H9 (cell line): ENCODE data around the gene TFF2. TPM values are rescaled to one million over a fixed set of nuclear protein-coding genes. Genes with fewer than 3 reads are reported as not detected.

Source experiments
- DNase-seq: peaks from one replicate; pipeline ENCODE4 v3.0.0-alpha.2; 2017
- H2AFZ ChIP-seq: one replicate; pipeline ENCODE4 v1.6.1; 2013; ENCODE audit warnings: mild to moderate bottlenecking, low read length, control low read depth, moderate library complexity
- H2AK5ac ChIP-seq: 2 replicates; pipeline ENCODE4 v1.6.1; 2013; ENCODE audit warnings: low read length, control low read depth, mixed read lengths; ENCODE audit not compliant: insufficient read length
- H2BK120ac ChIP-seq: one replicate; pipeline ENCODE4 v1.6.1; 2013; ENCODE audit warnings: low read depth, mild to moderate bottlenecking, low read length, control low read depth, inconsistent platforms; ENCODE audit not compliant: poor library complexity, severe bottlenecking
- H2BK12ac ChIP-seq: 2 replicates; pipeline ENCODE4 v1.6.1; 2013; ENCODE audit warnings: low read length, control low read depth, mixed read lengths, low read depth; ENCODE audit not compliant: insufficient read length
- H2BK15ac ChIP-seq: 2 replicates; pipeline ENCODE4 v1.6.1; 2013; ENCODE audit warnings: low read depth, low read length, control low read depth
- H2BK20ac ChIP-seq: one replicate; pipeline ENCODE4 v1.6.1; 2013; ENCODE audit warnings: low read depth, mild to moderate bottlenecking, low read length, control low read depth, inconsistent platforms; ENCODE audit not compliant: poor library complexity, severe bottlenecking
- H2BK5ac ChIP-seq: 2 replicates; pipeline ENCODE4 v1.6.1; 2013; ENCODE audit warnings: low read length, control low read depth, mixed read lengths; ENCODE audit not compliant: insufficient read length
- H3K14ac ChIP-seq: 2 replicates; pipeline ENCODE4 v1.6.1; 2013; ENCODE audit warnings: low read length, control low read depth; ENCODE audit not compliant: insufficient read depth
- H3K18ac ChIP-seq: 2 replicates; pipeline ENCODE4 v1.6.1; 2013; ENCODE audit warnings: low read depth, mild to moderate bottlenecking, mixed read lengths, low read length, control low read depth; ENCODE audit not compliant: insufficient read length
- H3K23ac ChIP-seq: 2 replicates; pipeline ENCODE4 v1.6.1; 2013; ENCODE audit warnings: low read length, control low read depth, mixed read lengths, low read depth; ENCODE audit not compliant: insufficient read length
- H3K23me2 ChIP-seq: 2 replicates; pipeline ENCODE4 v1.6.1; 2013; ENCODE audit warnings: low read depth, mild to moderate bottlenecking, mixed read lengths, low read length, control low read depth; ENCODE audit not compliant: insufficient read length, poor library complexity, severe bottlenecking
- H3K27ac ChIP-seq: 2 replicates; pipeline ENCODE4 v1.5.1; 2013; ENCODE audit warnings: low read length, control low read depth, mixed read lengths, low read depth; ENCODE audit not compliant: insufficient read length
- H3K27me3 ChIP-seq: 2 replicates; pipeline ENCODE4 v1.6.1; 2013; ENCODE audit warnings: low read length, control low read depth, inconsistent platforms; ENCODE audit not compliant: insufficient read depth
- H3K4ac ChIP-seq: 2 replicates; pipeline ENCODE4 v1.6.1; 2013; ENCODE audit warnings: low read depth, mild to moderate bottlenecking, control low read depth, inconsistent platforms, low read length, moderate library complexity
- H3K4me1 ChIP-seq: 2 replicates; pipeline ENCODE4 v1.6.1; 2013; ENCODE audit warnings: low read length, control low read depth, inconsistent platforms; ENCODE audit not compliant: insufficient read depth
- H3K4me2 ChIP-seq: 2 replicates; pipeline ENCODE4 v1.6.1; 2013; ENCODE audit warnings: low read length, control low read depth, mixed read lengths; ENCODE audit not compliant: insufficient read length, insufficient read depth
- H3K56ac ChIP-seq: 2 replicates; pipeline ENCODE4 v1.6.1; 2013; ENCODE audit warnings: low read depth, mild to moderate bottlenecking, mixed read lengths, low read length, control low read depth; ENCODE audit not compliant: insufficient read length
- H3K79me1 ChIP-seq: 2 replicates; pipeline ENCODE4 v1.6.1; 2013; ENCODE audit warnings: low read depth, mild to moderate bottlenecking, moderate library complexity, low read length, control low read depth, inconsistent platforms; ENCODE audit not compliant: insufficient read depth, poor library complexity, severe bottlenecking
- H3K79me2 ChIP-seq: 2 replicates; pipeline ENCODE4 v1.6.1; 2013; ENCODE audit warnings: low read length, control low read depth, inconsistent platforms; ENCODE audit not compliant: insufficient read depth
- H3K9ac ChIP-seq: 2 replicates; pipeline ENCODE4 v1.6.1; 2013; ENCODE audit warnings: low read length, control low read depth, mixed read lengths; ENCODE audit not compliant: insufficient read length; ENCODE audit errors: extremely low read depth
- H3K9me3 ChIP-seq: one replicate; pipeline ENCODE4 v1.6.1; 2013; ENCODE audit warnings: low read depth, low read length, inconsistent platforms; ENCODE audit not compliant: control insufficient read depth
- H3T11ph ChIP-seq: one replicate; pipeline ENCODE4 v1.6.1; 2013; ENCODE audit warnings: mild to moderate bottlenecking, low read length, control low read depth, inconsistent platforms
- H4K20me1 ChIP-seq: one replicate; pipeline ENCODE4 v1.6.1; 2013; ENCODE audit not compliant: control insufficient read depth, insufficient read length, insufficient read depth
- H4K5ac ChIP-seq: 2 replicates; pipeline ENCODE4 v1.6.1; 2013; ENCODE audit warnings: low read depth, mild to moderate bottlenecking, mixed read lengths, low read length, control low read depth; ENCODE audit not compliant: insufficient read length
- H4K8ac ChIP-seq: replicated peaks from 2 replicates; pipeline ENCODE4 v1.6.1; 2013; ENCODE audit warnings: low read length, control low read depth, mixed read lengths, low read depth; ENCODE audit not compliant: insufficient read length
- H4K91ac ChIP-seq: 2 replicates; pipeline ENCODE4 v1.6.1; 2013; ENCODE audit warnings: low read depth, mild to moderate bottlenecking, moderate library complexity, mixed read lengths, low read length, control low read depth; ENCODE audit not compliant: insufficient read length
- H3K27ac Mint-ChIP-seq, 3 experiments: 2 replicates in 2 of 3; 3 replicates in 1 of 3; pipeline ENCODE4 v1.8.0; 2020 to 2021; ENCODE audit warnings: mixed read lengths in 3 of 3, mild to moderate bottlenecking in 1 of 3, moderate library complexity in 1 of 3
- H3K27me3 Mint-ChIP-seq: 2 replicates; pipeline ENCODE4 v1.8.0; 2021; ENCODE audit warnings: low read depth, mild to moderate bottlenecking, moderate library complexity, mixed read lengths
- H3K36me3 Mint-ChIP-seq, 3 experiments: 2 replicates in 2 of 3; 3 replicates in 1 of 3; pipeline ENCODE4 v1.8.0; 2020 to 2021; ENCODE audit warnings: low read depth in 3 of 3, mixed read lengths in 3 of 3; ENCODE audit not compliant: insufficient read depth in 1 of 3
- H3K4me1 Mint-ChIP-seq, 2 experiments: 2 replicates each; pipeline ENCODE4 v1.8.0; 2020; ENCODE audit warnings: mixed read lengths in 2 of 2
- H3K4me3 Mint-ChIP-seq, 2 experiments: 2 replicates in 1 of 2; 3 replicates in 1 of 2; pipeline ENCODE4 v1.8.0; 2020 to 2021; ENCODE audit warnings: mild to moderate bottlenecking in 2 of 2, mixed read lengths in 2 of 2, moderate library complexity in 1 of 2
- H3K9me3 Mint-ChIP-seq, 2 experiments: 2 replicates in 1 of 2; 3 replicates in 1 of 2; pipeline ENCODE4 v1.8.0; 2020; ENCODE audit warnings: mild to moderate bottlenecking in 2 of 2, mixed read lengths in 2 of 2, moderate library complexity in 1 of 2
- WGBS: extraction: QIAGEN DNeasy Blood & Tissue Kit; methylation state at CpG from one replicate; pipeline ENCODE4 v1.1.7; 2013; ENCODE audit warnings: missing lambda C conversion rate, low lambda C conversion rate, mixed read lengths; ENCODE audit not compliant: insufficient read length; ENCODE audit errors: extremely low coverage; 5-methylcytosine and 5-hydroxymethylcytosine counted together
- total RNA-seq: library from RNA; stranded (reverse); gene quantifications from 2 replicates; pipeline ENCODE4 v1.2.1, GENCODE V29; 2021
- TF ChIP-seq, protein P1 (sequence below): fragments of 200-600 bp; sonication (generic); conservative IDR thresholded peaks from 3 replicates; pipeline ENCODE4 v1.8.0; 2021; ENCODE audit warnings: antibody characterized with exemption, mild to moderate bottlenecking

TFF2 gene
- total RNA-seq, 1 experiment from 2014 or later: not detected

DNA sequence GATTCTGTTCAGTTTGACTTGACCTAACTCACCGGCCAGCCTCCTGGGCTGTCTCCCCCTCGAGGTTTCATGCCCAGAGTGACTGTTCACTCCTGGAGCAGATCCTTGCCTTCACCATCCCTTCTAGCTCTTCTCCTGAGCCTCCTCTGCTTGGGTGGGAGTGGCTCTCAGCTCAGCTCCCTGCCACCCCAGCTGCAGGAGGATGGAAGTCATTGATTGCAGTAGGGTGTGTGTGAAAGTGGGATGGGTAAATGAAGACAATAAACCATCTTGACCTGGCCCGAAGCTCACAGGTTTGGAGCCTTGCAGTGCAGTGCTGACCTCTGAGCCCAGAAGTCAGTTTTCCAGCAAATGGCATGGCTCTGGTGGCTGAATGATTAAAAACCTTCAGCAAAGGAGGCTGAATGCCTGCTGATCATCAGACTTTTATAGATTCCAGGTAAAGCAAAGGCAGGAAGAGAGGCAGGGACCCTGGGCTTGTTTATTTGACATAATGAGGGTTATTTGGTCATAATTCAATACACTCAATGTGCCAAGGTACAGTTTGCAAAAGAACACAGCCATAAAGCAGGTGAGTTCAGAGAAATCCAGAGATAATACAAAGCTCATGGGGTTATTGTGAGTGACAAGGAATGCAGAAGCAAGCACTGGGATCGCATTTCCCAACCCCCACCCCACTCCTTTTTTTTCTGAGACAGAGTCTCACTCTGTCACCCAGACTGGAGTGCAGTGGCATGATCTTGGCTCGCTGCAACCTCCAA lies 18.1 kb downstream of the TFF2 start:
- no peak overlapping the region for H2BK12ac ChIP-seq
- H3K4ac ChIP-seq: no peak overlapping the region
- H3K27ac ChIP-seq: no peak overlapping the region
- no peak overlapping the region for H3K14ac ChIP-seq
- no peak overlapping the region for H3K18ac ChIP-seq
- H3K23me2 ChIP-seq: no peaks in the 10 kb centered on the region
- peaks cover 13% of the 10 kb centered on the region for H3K27me3 Mint-ChIP-seq
- no peak overlapping the region for H2BK15ac ChIP-seq
- H3K4me1 ChIP-seq: peaks cover 5% of the 10 kb centered on the region; the same call in 1 of the 2 replicates
- H2BK20ac ChIP-seq: no peak overlapping the region
- H3K9me3 Mint-ChIP-seq: peaks cover 33 to 34% of the 10 kb centered on the region in 2 experiments
- no peak for DNase-seq
- no peak overlapping the region for H3K4me3 Mint-ChIP-seq
- no peaks in the 10 kb centered on the region for H4K20me1 ChIP-seq
- H3K79me2 ChIP-seq: no peaks in the 10 kb centered on the region
- peaks cover 23% of the 10 kb centered on the region for H3K9me3 ChIP-seq
- peak overlapping the region in 1 of 3 experiments; percentile 62; a peak in 1 of 7 replicates for H3K27ac Mint-ChIP-seq
- H3K4me2 ChIP-seq: no peak overlapping the region
- no peak overlapping the region for H2AFZ ChIP-seq
- H3T11ph ChIP-seq: no peak overlapping the region
- no peak overlapping the region for H2BK120ac ChIP-seq
- no peak overlapping the region for H3K23ac ChIP-seq
- H3K9ac ChIP-seq: no peak overlapping the region
- no peak overlapping the region for H2AK5ac ChIP-seq
- H4K8ac ChIP-seq: no peak overlapping the region
- peaks cover 31 to 34% of the 10 kb centered on the region in 2 experiments for H3K4me1 Mint-ChIP-seq
- H3K36me3 Mint-ChIP-seq: peaks cover 24 to 37% (median 24%) of the 10 kb centered on the region in 3 experiments
- no peak overlapping the region for H2BK5ac ChIP-seq
- H3K56ac ChIP-seq: no peak overlapping the region
- WGBS: no CpG with 5 or more reads among the region's 5 CpGs
- no peaks in the 10 kb centered on the region for H3K27me3 ChIP-seq
- H4K91ac ChIP-seq: no peak overlapping the region
- no peaks in the 10 kb centered on the region for H3K79me1 ChIP-seq
- H4K5ac ChIP-seq: no peak overlapping the region
- TF ChIP-seq, protein P1, sequence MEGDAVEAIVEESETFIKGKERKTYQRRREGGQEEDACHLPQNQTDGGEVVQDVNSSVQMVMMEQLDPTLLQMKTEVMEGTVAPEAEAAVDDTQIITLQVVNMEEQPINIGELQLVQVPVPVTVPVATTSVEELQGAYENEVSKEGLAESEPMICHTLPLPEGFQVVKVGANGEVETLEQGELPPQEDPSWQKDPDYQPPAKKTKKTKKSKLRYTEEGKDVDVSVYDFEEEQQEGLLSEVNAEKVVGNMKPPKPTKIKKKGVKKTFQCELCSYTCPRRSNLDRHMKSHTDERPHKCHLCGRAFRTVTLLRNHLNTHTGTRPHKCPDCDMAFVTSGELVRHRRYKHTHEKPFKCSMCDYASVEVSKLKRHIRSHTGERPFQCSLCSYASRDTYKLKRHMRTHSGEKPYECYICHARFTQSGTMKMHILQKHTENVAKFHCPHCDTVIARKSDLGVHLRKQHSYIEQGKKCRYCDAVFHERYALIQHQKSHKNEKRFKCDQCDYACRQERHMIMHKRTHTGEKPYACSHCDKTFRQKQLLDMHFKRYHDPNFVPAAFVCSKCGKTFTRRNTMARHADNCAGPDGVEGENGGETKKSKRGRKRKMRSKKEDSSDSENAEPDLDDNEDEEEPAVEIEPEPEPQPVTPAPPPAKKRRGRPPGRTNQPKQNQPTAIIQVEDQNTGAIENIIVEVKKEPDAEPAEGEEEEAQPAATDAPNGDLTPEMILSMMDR: no peak
